IPS-NIHi7 (cell line): Measurements from ENCODE around the gene KPNA1.
A peak's percentile ranks its signal among the peaks of the same experiment; 100 is the strongest.

Source experiments
- DNase-seq: peaks from one replicate; pipeline ENCODE4 v3.0.0; 2012; ENCODE audit warnings: mixed read lengths; ENCODE audit errors: extremely low spot score

Gene KPNA1

DNA sequence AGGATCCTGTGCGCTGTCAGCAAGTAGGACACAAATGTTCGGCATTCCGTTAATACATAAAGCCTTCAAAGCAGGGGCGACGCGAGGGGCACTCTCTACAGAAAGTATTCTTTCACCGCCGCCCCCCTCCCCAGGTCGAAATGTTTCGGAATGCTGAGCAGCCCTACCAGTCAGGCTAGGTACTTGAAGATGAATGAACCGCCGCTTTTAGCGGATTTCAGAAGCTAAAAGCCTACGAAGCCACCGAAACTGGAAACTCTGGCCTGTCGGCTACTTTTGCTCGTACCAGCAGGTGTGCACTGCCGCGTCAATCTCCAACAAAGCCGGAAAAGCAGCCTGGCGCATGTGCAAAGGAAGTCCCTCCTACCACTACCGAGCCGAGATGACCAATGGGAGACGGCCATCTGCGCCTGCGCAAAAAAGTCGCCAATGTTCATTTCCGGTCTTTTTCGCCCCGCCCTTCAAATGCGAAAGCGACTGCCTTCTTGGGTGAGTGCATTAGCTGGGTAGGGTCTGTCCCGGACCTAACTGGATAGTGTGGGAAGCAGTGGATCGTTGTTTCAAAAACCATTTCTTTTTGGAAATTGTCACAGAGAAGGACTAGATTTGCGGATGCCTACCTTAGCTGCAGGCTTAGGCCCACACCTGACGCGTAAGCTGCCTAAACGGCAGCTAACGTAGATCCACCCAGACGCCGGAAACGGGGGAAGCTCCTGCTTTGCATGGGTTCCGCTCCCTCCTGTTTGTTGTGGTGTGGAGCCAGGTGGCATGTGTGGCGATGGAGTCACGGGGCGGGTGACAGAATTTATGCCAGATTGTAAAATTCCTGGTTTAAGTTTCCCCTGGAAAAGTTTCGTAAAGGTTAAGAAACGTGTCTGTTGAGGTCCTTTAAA, 98.7 kb downstream of the KPNA1 start, which contains the start of gene WDR5B:
Gene WDR5B, minus strand, starts transcription at position 301 of the 893 bp plus-strand sequence. CDS start 534 bp downstream, outside the sequence.
- DNase-seq, result peak; percentile 100

DNA sequence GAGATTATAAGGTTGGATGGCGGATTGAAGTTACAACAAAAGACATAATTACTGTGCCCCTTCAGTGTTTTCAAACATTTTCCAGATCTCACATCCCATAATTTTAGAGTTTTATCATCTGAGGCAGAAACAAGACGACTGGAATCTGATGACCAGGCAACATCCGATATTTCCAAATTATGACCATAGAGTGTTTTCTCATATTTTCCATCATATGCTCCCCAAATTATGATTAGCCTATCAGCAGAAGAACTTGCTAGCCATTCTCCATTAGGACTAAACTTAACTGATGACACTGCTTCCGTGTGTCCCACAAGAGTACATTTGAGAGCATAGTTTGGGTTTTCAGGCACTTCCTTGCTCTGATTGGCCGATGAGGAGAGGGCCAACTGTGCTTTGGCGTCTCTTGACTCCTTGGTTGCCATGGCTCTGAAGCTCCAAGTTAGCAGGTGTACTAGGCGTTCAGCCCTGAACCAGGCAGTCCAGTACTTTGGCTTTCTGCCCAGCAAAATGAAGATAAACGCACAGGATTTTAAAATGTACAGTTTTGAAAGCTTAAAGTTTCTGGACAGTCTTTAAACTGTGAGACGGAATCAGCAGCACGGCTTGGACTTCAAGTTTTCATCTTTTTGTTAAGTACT, 99.5 kb downstream of the KPNA1 start:
- peak; percentile 76 for DNase-seq

DNA sequence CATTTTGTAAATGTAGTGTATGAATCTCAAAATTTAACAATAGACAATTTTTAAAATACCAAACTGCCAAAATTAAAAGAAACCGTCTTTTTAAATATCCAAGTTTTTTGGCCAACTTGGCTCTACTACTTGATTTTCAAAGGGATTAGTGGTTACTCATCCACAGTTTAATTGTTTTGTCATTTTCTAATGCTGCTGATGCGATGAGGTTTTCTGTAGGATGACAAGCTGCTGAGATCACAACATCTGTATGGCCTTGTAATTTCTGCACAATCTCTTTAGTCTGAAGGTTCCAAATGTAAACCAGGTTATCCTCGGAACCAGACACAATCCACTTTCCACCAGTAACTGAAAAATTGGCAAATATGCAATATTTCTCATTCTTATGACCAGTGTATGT, 100.3 kb downstream of the KPNA1 start:
- no peak for DNase-seq

DNA sequence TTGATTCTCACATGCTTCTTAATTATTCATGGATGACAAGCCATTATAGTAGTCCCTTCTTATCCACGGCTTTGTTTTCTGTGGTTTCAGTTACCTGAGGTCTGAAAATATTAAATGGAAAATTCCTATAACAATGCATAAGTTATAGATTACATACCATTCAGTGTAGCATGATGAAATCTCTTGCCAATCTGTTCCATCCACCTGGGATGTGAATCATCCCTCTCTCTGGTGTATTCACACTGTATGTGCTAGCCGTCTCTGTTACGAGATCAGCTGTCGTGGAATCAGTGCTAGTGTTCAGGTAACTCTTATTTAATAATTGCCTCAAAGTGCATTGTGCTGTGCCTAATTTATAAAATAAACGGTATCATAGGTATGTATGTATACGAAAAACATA, 104.1 kb downstream of the KPNA1 start:
- DNase-seq, result no peak

DNA sequence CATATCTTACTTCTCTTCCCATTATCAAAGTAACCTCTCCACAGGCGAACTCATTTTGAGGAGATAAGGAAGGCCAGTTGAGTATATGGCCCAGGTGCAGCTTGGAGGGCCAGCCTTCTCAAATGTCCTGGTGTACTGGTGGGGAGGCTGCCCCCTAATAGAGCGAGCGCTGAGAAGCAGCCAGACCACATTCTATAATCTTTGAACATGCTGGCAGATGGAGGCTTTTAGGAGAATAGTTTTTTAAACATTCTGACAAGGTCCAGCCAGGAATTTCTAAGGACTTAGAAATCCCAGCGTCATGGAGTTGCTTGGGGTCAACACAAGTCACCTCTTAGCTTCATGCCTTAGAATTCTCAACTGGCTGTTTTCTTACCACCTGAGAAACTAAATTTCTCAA, 104.6 kb downstream of the KPNA1 start:
- DNase-seq, result no peak

DNA sequence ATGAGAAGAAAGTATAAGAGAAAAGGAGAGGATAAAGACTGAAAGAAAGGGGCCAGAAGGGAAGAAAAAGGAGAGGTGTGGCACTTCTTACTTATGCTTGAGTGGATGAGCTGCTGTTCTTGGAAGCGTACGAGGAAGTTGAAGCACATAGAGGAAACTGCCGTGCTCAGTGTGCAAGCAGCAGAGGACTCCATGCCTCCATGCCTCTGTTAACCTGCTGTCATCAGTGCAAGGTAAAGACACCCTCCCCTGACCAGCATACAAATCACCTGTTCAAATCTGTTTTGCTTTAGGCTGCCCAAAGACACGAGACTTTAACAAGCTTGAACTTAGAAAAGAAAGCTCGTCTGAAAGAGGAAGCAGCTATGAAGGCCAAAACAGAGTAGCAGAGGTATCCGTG, 105.3 kb downstream of the KPNA1 start:
- no peak for DNase-seq

DNA sequence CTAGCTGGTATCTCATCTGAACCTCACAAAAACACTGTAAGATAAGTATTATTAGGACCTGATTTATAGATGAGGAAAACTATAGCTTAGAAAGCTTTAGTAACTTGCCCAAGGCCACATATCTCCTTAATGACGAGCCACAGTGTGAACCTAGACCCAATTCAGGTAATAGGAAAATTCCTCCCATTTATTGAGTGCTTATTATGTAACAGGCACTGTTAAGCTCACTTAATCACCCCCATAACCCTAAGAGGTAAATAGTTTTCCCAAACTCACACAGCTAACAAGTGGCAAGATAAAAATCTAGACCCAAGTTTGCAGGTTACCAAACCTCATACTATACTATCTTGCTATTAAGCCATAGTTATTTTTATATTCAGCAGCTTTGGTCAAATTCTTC, 106.8 kb downstream of the KPNA1 start:
- DNase-seq, result no peak

DNA sequence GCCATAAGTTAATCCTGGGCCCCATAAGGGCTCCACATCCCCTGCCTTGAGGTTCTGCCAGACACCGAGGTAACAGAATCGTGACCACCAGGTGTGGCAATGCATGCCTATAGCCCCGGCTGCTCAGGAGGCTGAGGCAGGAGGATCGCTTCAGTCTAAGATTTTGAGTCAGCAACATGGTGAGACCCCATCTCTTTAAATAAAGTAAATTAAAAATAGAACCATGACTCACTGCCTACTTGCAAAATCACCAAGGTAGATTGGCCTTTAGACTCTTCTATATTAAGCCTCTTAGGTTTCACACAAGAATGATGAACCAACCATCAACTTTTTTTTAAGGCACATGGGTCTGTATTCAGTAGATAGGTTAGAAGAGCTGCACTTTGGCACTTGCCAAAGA, 108.5 kb downstream of the KPNA1 start:
- DNase-seq, result no peak

DNA sequence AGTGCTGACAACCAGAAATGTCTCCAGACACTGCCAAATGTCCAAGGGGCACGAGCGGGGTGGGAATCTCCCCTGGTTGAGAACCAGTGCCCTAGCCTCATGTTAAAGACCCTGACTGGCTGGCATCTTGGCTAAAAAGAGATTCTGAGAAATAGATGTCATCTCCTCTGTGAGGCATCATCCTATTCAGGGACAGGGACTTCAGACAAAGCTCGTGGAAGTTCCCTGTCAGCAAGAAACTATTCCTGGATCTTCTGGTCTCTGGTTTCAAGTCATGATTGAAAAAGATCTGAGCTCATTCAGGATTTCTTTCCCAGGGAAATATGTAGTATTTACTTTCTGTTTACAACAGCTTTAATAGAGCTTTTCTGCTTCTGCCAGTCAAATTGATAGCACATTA, 109.7 kb downstream of the KPNA1 start:
- no peak for DNase-seq

DNA sequence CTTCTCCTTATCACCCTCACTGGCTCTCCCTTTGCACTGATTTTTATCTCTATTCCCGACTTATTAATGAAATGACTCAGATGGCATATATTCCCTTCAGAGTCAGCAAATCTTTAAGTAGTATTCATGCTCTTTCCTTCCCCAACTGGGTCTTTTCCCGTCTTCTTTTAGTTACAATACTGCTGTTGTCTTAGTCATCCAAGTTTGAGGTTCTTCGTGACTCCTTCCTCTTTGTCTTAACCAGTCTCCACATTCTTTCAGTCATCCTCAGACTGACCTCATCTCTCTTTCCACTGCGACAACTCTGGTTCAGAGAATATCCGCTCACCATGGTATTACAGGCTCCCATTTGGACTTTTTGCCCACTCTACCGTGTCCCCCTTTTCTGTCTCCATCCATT, 111.2 kb downstream of the KPNA1 start:
- DNase-seq, result no peak

DNA sequence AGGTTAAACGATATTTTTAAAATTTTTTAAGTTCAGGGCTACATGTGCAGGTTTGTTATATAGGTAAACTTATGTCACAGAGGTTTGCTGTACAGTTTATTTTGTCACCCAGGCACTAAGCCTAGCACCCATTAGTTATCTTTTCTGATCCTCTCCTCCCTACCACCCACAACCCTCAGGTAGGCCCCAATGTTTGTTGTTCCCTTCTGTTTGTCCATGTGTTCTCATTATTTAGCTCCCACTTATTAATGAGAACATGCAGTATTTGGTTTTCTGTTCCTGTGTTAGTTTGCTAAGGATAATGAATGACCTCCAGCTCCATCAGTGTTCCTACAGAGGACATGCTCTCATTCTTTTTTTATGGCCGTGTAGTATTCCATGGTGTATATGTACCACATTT, 115.8 kb downstream of the KPNA1 start:
- no peak for DNase-seq

DNA sequence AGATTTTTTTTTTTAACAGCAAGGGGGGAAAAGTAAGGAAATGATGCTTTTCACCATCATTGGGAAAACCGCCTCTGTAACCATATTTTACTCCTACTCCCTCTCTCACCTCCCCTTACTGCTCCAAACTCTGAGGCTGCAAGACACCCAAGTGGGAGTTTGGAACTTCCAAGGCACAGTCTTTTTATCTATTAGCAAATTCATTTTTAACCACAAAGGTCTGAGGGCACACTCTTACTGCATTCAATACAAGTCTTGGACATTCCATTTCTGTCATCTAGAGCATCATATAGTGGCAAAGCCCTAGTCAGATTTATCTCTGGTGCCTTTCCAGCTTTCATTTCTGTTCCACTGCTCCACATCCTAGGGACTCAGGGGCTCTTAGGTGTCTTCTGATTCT, 117.5 kb downstream of the KPNA1 start:
- no peak for DNase-seq

DNA sequence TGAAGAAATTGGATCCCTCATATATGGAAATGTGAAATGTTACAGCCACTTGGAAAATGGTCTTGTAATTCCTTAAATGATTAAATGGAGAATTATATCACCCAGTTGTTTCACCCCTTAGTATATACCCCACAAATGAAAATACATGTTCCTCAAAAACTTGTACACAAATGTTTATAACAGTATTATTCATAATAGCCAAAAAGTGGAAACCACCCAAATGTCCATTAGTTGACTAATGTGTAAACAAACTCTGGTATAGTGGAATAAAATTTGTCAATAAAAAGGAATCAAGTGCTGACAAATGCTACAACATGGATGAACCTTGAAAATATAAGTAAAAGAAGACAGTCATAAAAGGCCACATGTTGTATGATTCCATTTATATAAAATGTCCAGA, 118.2 kb downstream of the KPNA1 start:
- no peak for DNase-seq

DNA sequence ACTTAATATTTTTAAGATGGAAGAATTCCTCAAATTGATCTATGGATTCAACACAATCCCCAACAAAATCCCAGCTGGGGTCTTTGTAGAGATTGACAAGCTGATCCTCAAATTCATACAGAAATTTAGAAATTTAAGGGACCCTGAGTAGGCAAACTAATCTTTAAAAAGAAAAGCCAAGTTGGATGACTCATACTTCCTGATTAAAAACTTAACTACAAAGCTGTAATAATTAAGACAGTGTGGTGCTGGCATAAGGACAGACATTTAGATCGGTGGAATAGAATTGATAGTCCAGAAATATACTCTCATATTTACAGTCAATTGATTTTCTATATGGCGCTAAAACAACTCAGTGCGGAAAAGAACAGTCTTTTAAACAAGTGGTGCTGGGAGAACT, 119.2 kb downstream of the KPNA1 start:
- DNase-seq, result no peak

DNA sequence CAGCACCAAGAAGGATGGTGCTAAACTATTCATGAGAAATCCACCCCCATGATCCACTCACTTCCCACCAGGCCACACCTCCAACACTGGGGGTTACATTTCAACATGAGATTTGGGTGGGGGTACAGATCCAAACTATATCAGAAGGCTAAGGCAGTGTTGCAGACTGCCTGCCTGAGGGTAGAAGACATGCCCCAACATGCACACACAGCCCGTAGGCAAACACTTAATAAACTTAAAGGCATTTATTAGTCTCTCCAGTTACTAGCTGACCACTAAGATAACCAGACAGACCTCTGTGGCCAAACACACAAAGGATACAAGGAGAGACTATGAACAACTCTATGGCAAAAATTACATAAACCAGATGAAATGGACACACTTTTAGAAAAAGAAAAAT, 120.6 kb downstream of the KPNA1 start:
- DNase-seq, result no peak

DNA sequence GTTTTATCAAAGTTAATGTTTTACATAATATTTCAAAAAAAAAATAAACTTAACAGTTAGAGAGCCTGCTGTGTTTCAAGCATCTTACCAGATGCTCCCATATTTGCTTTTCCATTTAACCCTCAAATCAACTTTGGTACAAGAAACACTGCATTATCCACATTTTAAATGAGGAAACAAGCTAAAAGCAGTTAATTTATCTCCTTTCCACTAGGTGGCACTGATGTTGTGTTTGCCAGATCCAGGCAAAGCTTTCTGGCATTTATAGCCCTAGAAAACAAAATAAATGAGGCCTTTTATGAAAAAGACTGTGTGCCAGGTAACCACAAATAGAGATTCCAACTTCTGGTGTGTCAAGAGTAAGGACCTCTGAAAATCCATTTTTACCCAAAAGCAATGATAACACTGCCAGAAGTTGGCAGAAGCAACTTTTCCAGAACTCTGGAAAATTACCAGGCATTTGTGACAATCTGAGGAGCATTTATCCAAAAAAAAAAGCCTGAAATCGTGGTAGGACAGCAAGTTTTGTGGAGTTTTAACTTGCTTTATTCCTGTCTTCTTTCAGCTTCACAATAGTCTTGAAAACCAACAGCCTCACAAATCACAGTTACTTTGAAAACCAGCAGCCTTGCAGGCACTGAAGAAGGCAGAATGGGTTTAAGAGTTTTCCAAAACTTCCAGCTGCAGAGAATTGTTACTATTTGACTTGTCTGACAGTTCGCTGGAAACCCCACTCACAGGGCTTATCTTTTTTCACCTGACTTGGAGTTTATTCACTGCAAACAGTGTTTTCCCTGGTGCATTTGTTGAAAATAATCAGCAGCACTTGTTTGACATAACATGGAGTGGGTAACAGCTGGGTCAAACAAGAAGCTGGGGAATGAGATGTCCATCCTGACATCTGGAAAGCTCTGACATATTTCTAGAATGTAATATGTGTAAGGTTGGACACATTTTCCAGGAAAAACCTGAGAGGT, 121.6 kb downstream of the KPNA1 start:
- peak; percentile 43 for DNase-seq

DNA sequence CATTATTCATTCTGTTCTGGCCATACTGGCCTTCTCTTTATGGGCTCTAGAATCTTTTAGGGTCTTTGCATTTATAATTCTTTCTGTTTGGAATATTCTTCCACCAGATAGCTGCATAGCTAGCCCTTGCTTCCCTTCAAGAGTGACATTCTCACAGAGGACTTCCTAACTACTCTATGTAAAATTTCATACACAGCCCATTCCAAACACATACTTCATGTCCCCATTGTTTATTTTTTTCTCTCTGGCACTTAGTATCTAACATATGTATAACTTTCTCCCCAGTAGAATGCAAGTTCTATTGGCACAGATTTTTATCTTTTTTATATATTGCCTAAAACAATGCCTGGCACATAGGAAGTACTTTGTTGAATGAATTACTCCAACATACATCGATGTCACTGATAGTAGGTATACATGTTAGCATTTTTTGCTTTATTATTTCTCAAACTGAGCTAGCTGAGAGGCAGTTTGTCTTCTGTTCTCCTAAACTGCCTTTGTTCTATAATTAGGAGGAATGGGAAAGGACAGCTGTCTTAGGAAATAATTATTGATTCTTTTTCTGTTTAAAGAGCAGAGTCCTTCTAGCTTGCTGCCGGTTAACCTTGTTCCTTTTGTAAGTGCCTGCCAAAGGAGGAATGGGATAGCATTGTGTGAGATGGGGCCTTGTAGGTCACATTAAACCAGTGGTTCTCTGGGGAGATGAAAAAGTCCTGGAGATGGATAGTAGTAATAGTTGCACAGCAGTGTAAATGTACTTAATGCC, 122.9 kb downstream of the KPNA1 start:
- no peak for DNase-seq

DNA sequence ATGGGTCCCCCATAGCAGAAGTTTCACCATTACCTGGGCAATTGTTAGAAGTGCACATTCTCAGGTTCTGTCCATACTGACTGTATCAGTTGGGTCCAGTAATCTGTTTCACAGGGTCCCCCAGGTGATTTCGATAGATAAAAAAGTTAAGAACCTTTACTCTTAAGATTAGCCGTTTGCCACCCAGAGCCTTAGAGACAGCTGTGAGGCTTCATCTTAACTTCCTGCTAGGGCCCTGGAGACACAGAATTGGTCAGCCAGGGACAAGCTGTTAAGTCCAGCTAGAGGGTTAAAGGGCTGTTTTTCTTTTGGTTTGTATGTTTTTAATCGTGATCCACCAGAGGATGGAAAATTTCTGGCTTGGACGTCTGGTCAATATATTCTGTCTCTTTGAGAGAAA, 124.1 kb downstream of the KPNA1 start:
- DNase-seq, result no peak

DNA sequence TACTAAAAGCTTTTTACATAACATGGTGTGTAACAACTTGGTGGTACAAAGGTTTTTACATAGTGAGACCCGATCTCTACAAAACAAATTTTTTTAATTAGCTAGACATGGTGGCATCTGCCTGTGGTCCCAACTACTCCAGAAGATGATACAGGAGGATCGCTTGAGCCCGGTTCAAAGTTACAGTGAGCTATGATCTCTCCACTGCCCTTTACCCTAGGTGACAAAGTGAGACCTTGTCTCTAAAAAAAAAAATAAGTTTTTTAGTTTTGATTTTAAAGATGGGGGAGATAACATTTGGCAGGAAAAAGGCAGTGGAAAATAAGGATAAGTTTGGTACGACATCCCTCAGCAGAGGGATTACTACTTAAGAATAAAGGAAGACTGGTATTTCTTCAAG, 124.8 kb downstream of the KPNA1 start:
- no peak for DNase-seq

DNA sequence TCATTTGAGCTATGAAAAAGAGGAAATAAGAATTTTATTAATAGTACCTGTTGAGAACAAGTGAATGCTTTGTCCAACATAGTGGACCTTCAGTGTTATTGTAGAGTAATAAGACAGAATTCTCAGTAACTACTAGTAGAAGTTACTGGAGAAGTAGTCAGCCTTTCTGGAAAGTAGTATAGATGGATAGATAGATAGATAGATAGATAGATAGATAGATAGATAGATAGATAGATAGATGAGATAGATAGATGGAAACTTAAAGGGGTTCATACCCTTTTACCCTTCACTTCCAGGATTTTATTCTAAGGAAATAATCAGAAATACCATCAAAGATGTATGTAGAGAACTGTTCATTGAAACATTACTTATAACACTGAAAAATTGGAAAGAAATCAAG, 125.5 kb downstream of the KPNA1 start:
- no peak for DNase-seq

DNA sequence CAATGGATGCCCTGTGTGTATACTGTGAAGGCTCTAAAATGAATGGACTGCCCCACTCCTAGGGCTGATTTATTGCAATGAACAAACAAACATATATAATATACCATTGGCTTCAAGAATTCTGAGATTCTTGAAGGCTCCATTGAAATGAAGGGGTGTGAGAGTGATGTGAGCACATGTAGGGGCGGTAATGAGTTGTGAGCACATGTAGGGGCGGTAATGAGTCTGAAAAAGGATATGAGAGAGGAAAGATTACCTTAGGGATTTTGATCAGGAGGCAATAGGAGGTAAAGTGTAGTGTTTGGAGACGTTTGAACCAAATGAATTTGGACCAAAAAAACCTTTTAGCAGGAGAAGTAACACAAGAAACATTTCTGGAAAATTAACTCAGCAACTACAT, 127.0 kb downstream of the KPNA1 start:
- DNase-seq, result no peak
